T-helper 1 cell treated with Interleukin-12 subunit alpha and Interleukin-12 subunit beta and Interleukin-4 antibody, amounts not matched to agents 30 μg/mL and 1 μg/mL, for 36 hours (primary cell): ENCODE measurements around the gene COL18A1.

ENCODE experiments used
- H3K27ac Mint-ChIP-seq: one replicate; pipeline ENCODE4 v1.8.0; 2021; ENCODE audit warnings: mild to moderate bottlenecking, mixed read lengths
- H3K27me3 Mint-ChIP-seq: one replicate; pipeline ENCODE4 v1.8.0; 2021; ENCODE audit warnings: low read depth, mixed read lengths
- H3K36me3 Mint-ChIP-seq: one replicate; pipeline ENCODE4 v1.8.0; 2021; ENCODE audit warnings: low read depth, mixed read lengths
- H3K4me1 Mint-ChIP-seq: one replicate; pipeline ENCODE4 v1.8.0; 2021; ENCODE audit warnings: low read depth, mixed read lengths
- H3K4me3 Mint-ChIP-seq: one replicate; pipeline ENCODE4 v1.8.0; 2021; ENCODE audit warnings: mild to moderate bottlenecking, moderate library complexity, mixed read lengths
- H3K9me3 Mint-ChIP-seq: one replicate; pipeline ENCODE4 v1.8.0; 2021; ENCODE audit warnings: mixed read lengths

COL18A1 gene

DNA sequence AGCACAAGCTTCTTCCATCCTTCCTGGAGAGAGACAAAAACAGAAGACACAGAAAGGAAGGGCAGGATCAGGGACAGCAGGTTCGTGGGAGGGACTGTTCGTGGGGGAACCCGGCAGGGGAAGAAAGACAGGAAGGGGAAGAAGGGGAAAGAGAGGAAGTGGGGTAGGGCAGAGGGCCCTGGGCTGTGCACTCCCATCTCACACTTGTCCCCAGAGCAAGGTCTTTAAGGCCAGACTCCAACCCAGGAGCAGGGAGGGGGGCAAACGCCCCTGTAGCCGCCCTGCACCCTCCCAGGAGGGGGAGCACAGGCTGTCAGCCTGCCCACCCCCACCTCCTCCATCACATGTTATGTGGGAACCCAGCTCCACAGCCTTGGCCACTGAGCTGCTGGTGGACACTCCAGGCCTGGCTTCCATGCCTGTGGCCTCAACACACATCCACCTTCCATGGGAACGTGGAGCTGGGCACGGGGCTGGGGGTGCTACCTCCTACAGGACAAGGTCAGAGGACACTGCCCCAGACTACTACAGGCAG, 127.9 kb downstream of the COL18A1 start:
- Mint-ChIP-seq H3K4me1 (peaks cover 14% of the 10 kb centered on the region), H3K4me3 (peak overlapping the region; percentile 70), H3K36me3 (peaks cover 7% of the 10 kb centered on the region), H3K27ac (peak overlapping the region; percentile 92), H3K9me3 (no peaks in the 10 kb centered on the region), H3K27me3 (no peaks in the 10 kb centered on the region)

DNA sequence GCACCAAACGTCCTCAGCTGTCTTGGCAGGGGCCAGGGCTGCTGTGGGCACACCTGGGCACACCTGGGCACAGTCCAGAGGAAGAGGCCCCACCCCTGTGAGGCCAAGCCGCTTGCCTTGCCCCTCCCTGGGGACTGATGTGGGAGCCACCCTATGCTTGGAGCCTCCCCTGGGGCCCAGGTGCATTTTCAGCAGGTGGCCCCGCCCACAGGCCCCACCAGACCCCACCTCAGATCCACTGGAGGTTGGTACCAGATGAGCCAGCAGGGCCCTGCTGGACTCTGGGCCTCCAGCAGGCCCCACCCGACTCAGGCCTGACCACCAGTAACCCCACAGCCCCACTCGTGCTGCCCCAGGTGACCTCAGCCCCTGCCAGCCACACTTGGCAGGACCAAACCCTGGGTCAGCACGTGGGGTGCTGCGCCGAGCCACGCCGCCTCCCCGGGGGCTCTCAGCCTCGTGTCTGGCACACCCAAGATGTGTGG, 128.4 kb downstream of the COL18A1 start:
- no peak overlapping the region for H3K4me3 Mint-ChIP-seq
- H3K9me3 Mint-ChIP-seq, result no peaks in the 10 kb centered on the region
- no peak overlapping the region for H3K27ac Mint-ChIP-seq
- H3K36me3 Mint-ChIP-seq, result peaks cover 7% of the 10 kb centered on the region
- no peaks in the 10 kb centered on the region for H3K27me3 Mint-ChIP-seq
- H3K4me1 Mint-ChIP-seq, result peaks cover 14% of the 10 kb centered on the region

DNA sequence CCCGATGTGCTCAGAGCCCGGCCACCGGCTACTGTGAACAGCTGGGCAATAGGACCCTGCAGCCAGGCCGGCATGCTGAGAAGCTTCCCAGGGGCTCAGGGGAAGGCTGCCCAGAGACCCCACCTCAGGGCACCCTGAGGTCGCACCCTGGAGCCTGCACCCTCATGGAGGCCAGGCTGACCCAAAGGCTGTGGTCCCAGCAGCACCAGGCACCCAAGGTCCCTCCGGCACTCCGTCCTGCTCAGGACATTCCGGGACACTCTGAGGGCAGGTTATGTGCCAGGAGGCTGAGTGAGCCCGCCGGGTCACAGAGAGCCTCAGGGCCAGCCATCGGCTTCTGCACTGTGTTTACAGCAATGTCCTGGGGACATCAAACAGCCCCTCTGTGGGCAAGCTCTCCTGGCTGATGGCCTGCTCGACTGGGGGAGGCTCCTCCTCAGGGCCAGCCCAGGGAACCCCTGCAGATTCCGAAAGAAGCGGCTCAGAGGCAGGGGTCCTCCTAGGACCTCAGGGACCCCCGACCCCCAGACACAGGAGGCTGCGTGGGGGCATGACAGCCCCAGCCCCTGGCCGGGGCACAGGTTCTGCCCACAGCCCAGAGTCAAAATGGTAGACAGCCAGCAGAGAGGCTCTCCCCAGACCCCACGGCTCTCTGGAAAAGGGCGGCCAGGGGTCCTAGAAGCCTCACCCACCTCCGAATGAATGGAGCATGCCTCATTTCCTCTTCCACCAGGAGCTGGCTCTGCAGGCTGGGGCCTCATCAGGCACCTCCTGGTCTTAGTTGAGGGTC, 129.1 kb downstream of the COL18A1 start:
- peaks cover 14% of the 10 kb centered on the region for H3K4me1 Mint-ChIP-seq
- H3K27me3 Mint-ChIP-seq, result no peaks in the 10 kb centered on the region
- peaks cover 7% of the 10 kb centered on the region for H3K36me3 Mint-ChIP-seq
- H3K9me3 Mint-ChIP-seq, result no peaks in the 10 kb centered on the region
- no peak overlapping the region for H3K4me3 Mint-ChIP-seq
- H3K27ac Mint-ChIP-seq, result no peak overlapping the region

DNA sequence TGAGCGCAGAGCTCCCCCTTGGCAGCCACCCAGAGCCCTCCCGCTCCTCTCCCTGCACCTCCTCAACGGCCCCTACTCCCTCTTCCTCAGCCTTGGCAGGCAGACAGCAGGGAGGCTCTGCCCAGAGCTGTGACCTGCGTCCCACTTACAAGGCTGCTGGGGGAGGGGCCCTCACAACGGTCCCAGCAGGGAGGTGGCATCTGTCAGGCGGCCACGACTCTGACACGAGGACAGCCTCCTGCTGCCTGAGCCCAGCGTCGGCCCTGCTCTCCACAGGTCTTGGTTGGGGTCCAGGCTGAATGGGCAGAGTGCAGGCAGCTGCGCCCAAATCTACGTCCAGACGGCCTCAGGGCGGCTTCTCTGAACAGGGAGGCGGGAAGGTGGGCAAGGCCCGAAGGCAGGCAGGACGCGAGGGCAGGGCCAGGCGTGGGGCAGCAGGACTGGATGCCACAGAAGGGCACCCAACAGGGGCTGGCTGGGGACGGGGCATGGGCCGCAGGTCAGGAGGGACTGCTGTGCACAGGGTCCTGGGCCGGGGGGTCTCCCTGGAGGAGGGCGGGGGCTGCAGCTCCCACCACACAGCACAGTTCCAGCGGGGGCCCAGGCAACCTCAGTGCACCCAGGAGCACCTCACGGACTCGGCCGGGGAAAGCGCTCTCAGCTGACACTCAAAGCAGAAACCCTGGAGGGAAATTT, 129.8 kb downstream of the COL18A1 start:
- Mint-ChIP-seq H3K4me1 (peaks cover 14% of the 10 kb centered on the region), H3K4me3 (no peak overlapping the region), H3K27me3 (no peaks in the 10 kb centered on the region), H3K27ac (peak overlapping the region; percentile 52), H3K36me3 (peaks cover 7% of the 10 kb centered on the region), H3K9me3 (no peaks in the 10 kb centered on the region)

DNA sequence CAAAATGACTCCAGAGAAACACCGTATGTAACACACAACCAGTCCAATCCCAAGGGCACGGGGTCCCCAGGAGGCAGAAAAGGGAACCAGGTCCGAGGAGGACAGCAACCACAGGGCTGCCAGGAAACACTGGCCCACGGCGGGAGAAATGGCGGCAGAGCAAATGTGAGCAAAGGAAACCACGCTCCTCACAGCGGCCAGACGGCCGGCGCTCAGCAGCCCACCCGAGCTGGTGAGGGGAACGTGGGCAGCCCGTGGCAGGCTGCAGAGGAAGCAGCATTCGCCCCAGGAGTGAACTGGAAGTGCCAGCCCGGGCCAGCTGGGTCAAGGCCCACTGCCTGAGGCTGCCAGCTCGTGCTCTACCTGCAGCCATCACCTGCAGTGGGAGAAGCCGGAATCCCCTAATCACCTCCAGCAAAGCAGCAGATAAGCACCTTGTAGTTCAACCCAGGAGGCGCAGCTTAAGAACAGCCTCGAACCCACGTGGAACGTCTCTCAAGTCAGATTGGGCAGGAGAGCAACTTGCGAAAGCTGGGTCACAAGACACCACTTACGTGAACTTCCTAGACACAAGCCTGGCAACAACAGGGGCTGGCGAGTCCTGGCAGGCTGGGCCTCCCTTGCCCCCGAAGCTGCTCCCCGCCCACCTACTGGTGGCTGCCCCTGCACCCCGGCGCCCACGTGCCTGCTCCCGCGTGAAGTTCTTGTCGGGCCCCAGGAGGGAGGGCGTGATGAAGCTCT, 130.5 kb downstream of the COL18A1 start:
- Mint-ChIP-seq H3K36me3 (peaks cover 7% of the 10 kb centered on the region), H3K4me1 (peaks cover 19% of the 10 kb centered on the region), H3K4me3 (no peak overlapping the region), H3K27me3 (no peaks in the 10 kb centered on the region), H3K9me3 (no peaks in the 10 kb centered on the region), H3K27ac (peak overlapping the region; percentile 52)

DNA sequence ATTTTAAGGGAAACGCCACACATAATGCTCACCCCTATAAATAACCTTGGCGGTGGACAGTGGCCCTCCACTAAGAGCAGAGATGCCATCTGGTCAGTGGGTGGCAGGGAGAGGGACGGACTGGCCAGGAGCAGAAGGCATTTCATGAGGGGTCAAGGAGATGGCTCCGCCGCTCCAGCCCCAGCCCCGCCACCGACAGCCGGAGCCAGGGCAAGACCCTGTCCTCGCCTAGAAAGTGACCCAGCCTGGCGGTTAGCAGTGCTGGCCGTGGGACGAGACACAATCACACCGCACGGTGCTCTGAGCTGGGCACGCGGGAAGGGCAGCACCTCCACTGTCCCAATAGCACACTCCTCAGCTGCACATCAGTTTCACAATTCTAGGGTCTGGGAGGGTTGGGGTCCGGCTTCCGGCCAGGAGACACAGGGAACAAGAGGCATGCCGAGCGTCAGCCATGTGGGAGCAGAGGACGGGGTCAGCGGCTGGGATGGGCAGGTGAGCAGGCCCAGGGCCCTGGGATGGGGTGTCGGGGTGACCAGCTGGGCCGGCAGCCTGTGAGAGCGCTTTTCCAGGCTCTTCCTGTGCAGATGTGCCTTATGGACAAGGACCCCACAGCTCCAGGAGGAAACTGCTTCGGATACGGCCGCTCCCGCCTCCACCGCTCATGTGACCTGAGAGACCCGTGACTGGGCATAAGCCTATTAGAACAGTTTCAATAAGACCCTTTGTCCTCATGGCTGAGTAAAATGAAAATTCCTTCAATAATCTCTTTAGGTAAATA, 131.5 kb downstream of the COL18A1 start:
- peaks cover 24% of the 10 kb centered on the region for H3K4me1 Mint-ChIP-seq

DNA sequence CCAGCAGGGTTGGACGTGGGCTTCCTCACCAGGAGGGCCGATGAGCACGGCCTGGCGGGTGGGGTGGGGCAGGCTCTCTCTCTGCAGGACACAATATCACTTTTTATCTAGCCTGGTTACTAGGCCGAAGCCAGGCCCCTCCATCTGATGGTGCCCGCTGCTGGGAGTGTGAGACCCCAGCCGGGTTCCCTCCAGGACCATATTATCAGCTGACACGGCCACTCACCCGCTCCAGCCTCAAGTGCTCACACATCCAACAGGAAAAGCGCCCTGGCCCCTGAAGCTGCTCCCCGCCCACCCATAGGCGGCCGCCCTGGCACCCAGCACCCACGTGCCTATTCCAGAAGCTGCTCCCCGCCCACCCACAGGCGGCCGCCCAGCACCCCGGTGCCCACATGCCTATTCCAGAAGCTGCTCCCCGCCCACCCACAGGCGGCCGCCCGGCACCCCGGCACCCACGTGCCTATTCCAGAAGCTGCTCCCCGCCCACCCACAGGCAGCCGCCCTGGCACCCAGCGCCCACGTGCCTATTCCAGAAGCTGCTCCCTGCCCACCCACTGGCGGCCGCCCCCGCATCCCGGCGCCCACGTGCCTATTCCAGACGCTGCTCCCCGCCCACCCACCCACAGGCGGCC, 132.3 kb downstream of the COL18A1 start:
- no peak overlapping the region for H3K27ac Mint-ChIP-seq
- no peaks in the 10 kb centered on the region for H3K9me3 Mint-ChIP-seq
- no peak overlapping the region for H3K4me3 Mint-ChIP-seq
- H3K4me1 Mint-ChIP-seq, result peaks cover 21% of the 10 kb centered on the region
- H3K36me3 Mint-ChIP-seq, result peaks cover 5% of the 10 kb centered on the region
- H3K27me3 Mint-ChIP-seq, result no peaks in the 10 kb centered on the region

More for the DNA sequence above, 131.5 kb downstream of the COL18A1 start:
- H3K27me3 Mint-ChIP-seq, result no peaks in the 10 kb centered on the region
- no peak overlapping the region for H3K27ac Mint-ChIP-seq
- no peak overlapping the region for H3K4me3 Mint-ChIP-seq
- peaks cover 7% of the 10 kb centered on the region for H3K36me3 Mint-ChIP-seq
- no peaks in the 10 kb centered on the region for H3K9me3 Mint-ChIP-seq

DNA sequence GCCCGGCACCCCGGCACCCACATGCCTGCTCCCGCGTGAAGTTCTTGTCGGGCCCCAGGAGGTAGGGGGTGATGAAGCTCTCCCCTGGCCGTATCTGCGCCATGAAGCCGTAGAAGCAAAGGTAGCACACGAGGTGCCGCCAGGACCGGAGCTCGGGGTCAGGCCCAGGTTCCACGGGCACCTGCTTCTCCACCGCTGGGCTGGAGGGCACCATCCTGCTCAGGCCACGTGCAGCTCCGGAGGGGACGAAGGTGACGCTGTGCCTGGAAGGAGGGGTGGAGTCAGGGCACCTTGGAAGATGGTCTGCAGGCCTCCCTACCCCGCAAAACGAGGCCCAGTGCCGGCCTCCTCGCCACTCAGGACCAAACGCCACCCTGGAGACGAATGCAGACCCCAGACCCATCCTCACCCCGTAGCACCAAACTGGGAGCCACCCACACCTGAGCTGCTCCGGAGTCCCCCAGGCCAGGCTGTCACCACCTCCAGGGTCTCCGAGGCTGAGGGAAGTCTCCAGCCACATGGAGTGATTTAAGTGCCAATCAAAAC, 132.9 kb downstream of the COL18A1 start:
- no peaks in the 10 kb centered on the region for H3K9me3 Mint-ChIP-seq
- H3K4me3 Mint-ChIP-seq, result no peak overlapping the region

DNA sequence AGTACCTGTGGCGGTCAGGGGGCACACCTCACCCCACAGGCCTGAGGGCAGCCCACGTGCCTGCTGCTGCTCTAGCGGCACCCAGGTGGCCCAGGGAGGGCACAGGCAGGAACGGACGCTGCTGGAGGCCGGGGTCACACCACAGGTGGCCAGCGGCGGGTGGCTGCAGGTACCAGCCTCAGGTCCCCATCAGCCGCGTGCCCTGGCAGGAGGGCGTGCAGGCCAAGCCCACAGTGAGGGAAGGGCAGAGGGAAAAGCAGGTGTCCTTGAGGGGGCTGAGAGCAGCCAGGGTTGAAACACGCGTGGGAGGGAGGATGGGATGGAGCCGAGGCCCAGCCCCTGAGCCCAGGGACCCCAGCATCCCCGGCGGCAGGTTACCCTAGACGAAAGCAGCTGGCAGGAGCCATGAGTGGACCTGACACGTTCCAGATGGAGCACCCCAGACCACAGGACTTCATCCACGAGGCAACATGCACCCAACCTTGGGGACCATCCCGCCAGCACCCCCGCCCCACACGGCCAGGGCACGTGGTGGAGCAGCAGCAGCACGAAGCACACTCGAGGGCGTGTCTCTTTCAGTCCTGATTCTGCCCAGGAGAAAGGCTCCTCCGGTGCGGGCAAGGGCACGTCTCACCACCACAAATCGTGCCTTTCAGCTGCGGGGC, 133.5 kb downstream of the COL18A1 start:
- Mint-ChIP-seq H3K36me3 (peaks cover 4% of the 10 kb centered on the region), H3K4me3 (no peak overlapping the region), H3K27ac (no peak overlapping the region), H3K4me1 (peaks cover 13% of the 10 kb centered on the region), H3K9me3 (no peaks in the 10 kb centered on the region), H3K27me3 (no peaks in the 10 kb centered on the region)

More for the DNA sequence above, 132.9 kb downstream of the COL18A1 start:
- Mint-ChIP-seq H3K36me3 (peaks cover 4% of the 10 kb centered on the region), H3K27ac (no peak overlapping the region), H3K4me1 (peaks cover 15% of the 10 kb centered on the region), H3K27me3 (no peaks in the 10 kb centered on the region)

DNA sequence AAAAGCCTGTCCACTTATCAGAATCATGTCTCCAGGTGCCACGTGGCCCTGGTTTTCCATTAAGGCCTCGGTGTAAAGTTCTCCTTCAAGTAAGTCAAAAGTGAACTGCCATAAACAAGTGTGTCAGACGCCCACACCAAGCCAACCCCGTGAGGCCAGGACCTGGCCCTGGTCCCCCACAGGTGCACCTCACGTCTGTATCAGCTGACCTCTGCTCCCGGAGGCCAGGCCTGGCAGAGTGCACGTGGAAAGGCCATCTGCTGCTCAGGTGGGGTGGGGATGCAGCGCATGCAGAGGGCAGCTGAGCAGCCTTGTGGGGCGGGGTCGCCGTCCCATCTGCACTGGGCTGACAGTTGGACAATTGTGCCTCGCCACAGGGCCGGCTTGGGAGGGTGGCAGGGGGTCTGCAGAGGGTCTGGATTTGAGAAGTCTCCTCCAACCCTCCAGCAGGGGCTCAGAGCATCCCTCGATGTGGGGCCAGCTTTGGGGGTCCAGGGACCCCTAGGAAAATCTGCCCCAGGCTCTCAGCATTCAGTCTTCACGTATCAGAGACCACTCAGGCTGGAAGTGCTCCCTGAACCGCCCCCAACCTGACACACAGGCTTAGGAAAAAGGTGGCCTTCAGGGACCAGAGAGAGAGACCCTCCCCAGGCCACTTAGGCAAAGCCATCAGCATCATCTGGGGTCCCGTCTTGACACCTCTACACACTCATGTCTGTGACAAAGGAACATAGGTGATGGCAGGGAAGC, 134.3 kb downstream of the COL18A1 start:
- H3K4me1 Mint-ChIP-seq, result peaks cover 15% of the 10 kb centered on the region
- H3K27me3 Mint-ChIP-seq, result no peaks in the 10 kb centered on the region
- H3K27ac Mint-ChIP-seq, result no peak overlapping the region
- peaks cover 4% of the 10 kb centered on the region for H3K36me3 Mint-ChIP-seq
- no peaks in the 10 kb centered on the region for H3K9me3 Mint-ChIP-seq
- H3K4me3 Mint-ChIP-seq, result no peak overlapping the region

DNA sequence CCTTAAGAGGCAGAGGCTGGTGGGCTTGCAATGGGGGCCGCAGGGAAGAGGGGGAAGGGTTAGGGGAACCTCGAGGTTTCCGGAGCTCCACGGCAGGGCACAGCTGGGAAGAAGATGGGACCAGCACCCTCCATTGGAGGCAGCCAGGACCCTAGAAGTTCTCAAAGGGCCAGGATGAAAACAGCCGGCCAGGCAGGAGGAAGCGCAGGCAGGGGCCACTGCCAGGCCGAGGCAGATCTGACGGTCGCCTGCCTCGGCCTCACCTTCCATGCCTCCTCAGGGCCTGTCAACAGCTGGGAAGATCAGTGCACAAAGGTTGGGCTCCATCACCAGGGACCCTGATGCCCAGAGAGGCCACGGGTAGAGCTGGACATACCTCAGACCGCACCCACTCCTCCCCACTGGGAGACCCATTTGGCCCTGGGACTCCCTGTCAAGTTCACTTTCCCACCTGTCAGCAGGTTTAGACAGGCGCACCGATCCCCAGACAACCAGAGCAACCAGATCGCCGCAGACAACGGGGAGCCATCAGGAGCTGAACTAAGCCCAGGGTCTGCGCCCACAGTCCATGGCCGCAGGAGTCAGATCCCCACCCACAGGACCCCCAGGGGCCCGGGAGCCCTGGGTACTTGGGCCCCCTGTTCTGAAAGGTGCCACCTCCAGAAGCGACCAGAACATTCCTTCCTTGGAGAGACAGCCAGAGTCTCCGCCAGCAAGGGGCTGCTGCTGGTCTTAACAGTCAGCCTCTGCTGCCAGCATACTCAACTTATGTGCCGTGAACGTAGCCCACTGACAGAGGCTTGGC, 135.0 kb downstream of the COL18A1 start:
- Mint-ChIP-seq H3K4me3 (peak overlapping the region; percentile 75), H3K9me3 (no peaks in the 10 kb centered on the region), H3K27ac (peak overlapping the region; percentile 76)

DNA sequence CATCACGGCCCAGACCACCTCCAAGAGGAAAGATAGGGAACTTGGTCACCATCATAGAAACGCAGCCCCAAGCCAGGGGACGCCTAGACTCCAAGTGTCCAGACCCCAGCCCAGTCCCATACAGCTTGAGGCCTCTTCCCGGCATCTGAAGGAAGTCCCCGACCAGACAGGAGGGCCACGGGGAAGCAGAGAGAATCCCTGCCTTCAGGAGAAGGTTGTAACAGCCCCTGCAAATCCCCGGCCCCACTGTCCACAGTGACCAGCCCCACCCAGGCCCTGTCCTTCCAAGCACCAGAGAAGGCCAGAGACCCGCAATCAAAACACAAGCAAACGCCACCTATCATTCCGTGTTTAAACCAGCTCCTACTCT, 135.6 kb downstream of the COL18A1 start:
- no peaks in the 10 kb centered on the region for H3K9me3 Mint-ChIP-seq
- H3K27ac Mint-ChIP-seq, result peak overlapping the region; percentile 76
- H3K36me3 Mint-ChIP-seq, result peaks cover 2% of the 10 kb centered on the region
- H3K27me3 Mint-ChIP-seq, result no peaks in the 10 kb centered on the region
- peak overlapping the region; percentile 75 for H3K4me3 Mint-ChIP-seq
- peaks cover 15% of the 10 kb centered on the region for H3K4me1 Mint-ChIP-seq

More for the DNA sequence above, 135.0 kb downstream of the COL18A1 start:
- Mint-ChIP-seq H3K36me3 (peaks cover 4% of the 10 kb centered on the region), H3K4me1 (peaks cover 15% of the 10 kb centered on the region), H3K27me3 (no peaks in the 10 kb centered on the region)
